GM12878 (cell line): ENCODE data around the gene TM4SF4. TPM values are rescaled to one million over a fixed set of nuclear protein-coding genes. Genes with fewer than 3 reads are reported as not detected.

Experiments used
- ATAC-seq: fragments of 200-7000 bp; cut with Tn5 transposase; 3 replicates; pipeline ENCODE4 v1.9.1; 2020; ENCODE audit warnings: mild to moderate bottlenecking, moderate library complexity
- BruUV-seq: library from RNA; stranded (reverse); fragments of 400-500 nt; replicated peaks from 2 replicates; lab custom pipeline; 2021; lab: Mats Ljungman, UMichigan
- CTCF ChIA-PET: fragments of 300-600 bp; sonication (Branson Sonifier 250); formaldehyde crosslinking; extraction: SDS; loops from one replicate; lab custom pipeline; 2021; ENCODE audit warnings: inconsistent platforms; lab: Yijun Ruan, JAX
- POLR2A ChIA-PET: fragments of 350-600 bp; formaldehyde crosslinking; extraction: SDS; loops from one replicate; lab custom pipeline; 2021; ENCODE audit warnings: inconsistent platforms; lab: Charles Lee
- RAD21 ChIA-PET: fragments of 300-600 bp; sonication (Branson Sonifier 250); formaldehyde crosslinking; loops from one replicate; lab custom pipeline; 2023; ENCODE audit warnings: antibody characterized with exemption; ENCODE audit not compliant: unreplicated experiment; lab: Charles Lee
- SMC1A ChIA-PET: fragments of 300-600 bp; sonication (Branson Sonifier 250); formaldehyde crosslinking; loops from one replicate; lab custom pipeline; 2023; ENCODE audit not compliant: unreplicated experiment, uncharacterized antibody; lab: Charles Lee
- DNase-seq: peaks from one replicate; pipeline ENCODE4 v3.0.0-alpha.2; 2011; ENCODE audit warnings: low read depth, low spot score
- FAIRE-seq: peaks from 3 replicates; lab custom pipeline; 2011; peaks lifted over from hg19 to GRCh38; lab: Jason Lieb, UNC
- H2AFZ ChIP-seq: 2 replicates; pipeline ENCODE4 v1.6.0; 2011; ENCODE audit warnings: low read depth, low read length, control low read depth; ENCODE audit not compliant: control insufficient read depth
- H3K27ac ChIP-seq: 2 replicates; pipeline ENCODE4 v1.5.1; 2011; ENCODE audit warnings: control low read depth; ENCODE audit not compliant: control insufficient read depth, insufficient read depth
- H3K27me3 ChIP-seq, 2 experiments: replicated peaks in 1 of 2; 2 replicates each; pipeline versions ENCODE4 v1.6.0 to v1.6.1; 2011; ENCODE audit warnings: low read length in 1 of 2; ENCODE audit not compliant: control insufficient read depth in 2 of 2, insufficient read depth in 2 of 2
- H3K36me3 ChIP-seq, 2 experiments: 2 replicates each; pipeline ENCODE4 v1.5.1; 2011; ENCODE audit warnings: low read length in 1 of 2; ENCODE audit not compliant: control insufficient read depth in 2 of 2, insufficient read depth in 2 of 2
- H3K4me1 ChIP-seq: 2 replicates; pipeline ENCODE4 v1.6.1; 2011; ENCODE audit warnings: mild to moderate bottlenecking, low read length, moderate library complexity, mixed read lengths; ENCODE audit not compliant: control insufficient read depth, insufficient read depth
- H3K4me2 ChIP-seq: 2 replicates; pipeline ENCODE4 v1.6.0; 2011; ENCODE audit warnings: control low read depth; ENCODE audit not compliant: control insufficient read depth, insufficient read depth
- H3K4me3 ChIP-seq: fragments of 200-600 bp; sonication (generic); 2 replicates; pipeline ENCODE4 v1.5.1; 2016
- H3K79me2 ChIP-seq: 2 replicates; pipeline ENCODE4 v1.6.0; 2011; ENCODE audit warnings: low read length; ENCODE audit not compliant: control insufficient read depth, insufficient read depth
- H3K9ac ChIP-seq: 2 replicates; pipeline ENCODE4 v1.8.0; 2011; ENCODE audit warnings: low read length, control low read depth, mixed read lengths; ENCODE audit not compliant: control insufficient read depth, insufficient read depth
- H3K9me3 ChIP-seq: replicated peaks from 3 replicates; pipeline ENCODE4 v1.5.1; 2011; ENCODE audit warnings: mild to moderate bottlenecking, low read length; ENCODE audit not compliant: control insufficient read depth, insufficient read depth
- H4K20me1 ChIP-seq: 2 replicates; pipeline ENCODE4 v1.6.0; 2011; ENCODE audit not compliant: control insufficient read depth, insufficient read depth
- ATF2 ChIP-seq: IDR thresholded peaks from 2 replicates; pipeline ENCODE4 v1.6.1; 2012; ENCODE audit warnings: low read length, inconsistent platforms
- ATF3 ChIP-seq: IDR thresholded peaks from 2 replicates; pipeline ENCODE4 v1.6.1; 2011; ENCODE audit warnings: low read depth, mild to moderate bottlenecking, low read length, moderate library complexity, borderline replicate concordance; ENCODE audit errors: extremely low read depth
- CEBPZ ChIP-seq: fragments of 150-350 bp; IDR thresholded peaks from 2 replicates; pipeline ENCODE4 v1.6.1; 2016; ENCODE audit warnings: low read depth, low read length
- EED ChIP-seq: sonication (generic); IDR thresholded peaks from 2 replicates; pipeline ENCODE4 v1.6.1; 2016; ENCODE audit warnings: antibody characterized with exemption, low read depth
- ELK1 ChIP-seq: IDR thresholded peaks from 2 replicates; pipeline ENCODE4 v1.6.1; 2012; ENCODE audit warnings: low read depth, low read length, improper control_type of control experiment
- FOXM1 ChIP-seq: IDR thresholded peaks from 2 replicates; pipeline ENCODE4 v1.6.1; 2012; ENCODE audit warnings: low read depth, mild to moderate bottlenecking, inconsistent platforms, low read length, moderate library complexity
- NFIC ChIP-seq: IDR thresholded peaks from 2 replicates; pipeline ENCODE4 v1.6.1; 2012; ENCODE audit warnings: low read depth, mild to moderate bottlenecking, inconsistent platforms, low read length, moderate library complexity
- NR2C1 ChIP-seq: fragments of 450-650 bp; IDR thresholded peaks from 2 replicates; pipeline ENCODE4 v1.6.1; 2017; ENCODE audit warnings: antibody characterized with exemption, mild to moderate bottlenecking, moderate library complexity
- NR2F1 ChIP-seq: fragments of 450-650 bp; conservative IDR thresholded peaks from 2 replicates; pipeline ENCODE4 v1.6.1; 2017; ENCODE audit warnings: mild to moderate bottlenecking
- PML ChIP-seq: IDR thresholded peaks from 2 replicates; pipeline ENCODE4 v1.6.1; 2012; ENCODE audit warnings: low read length, inconsistent platforms
- SMC3 ChIP-seq: IDR thresholded peaks from 2 replicates; pipeline ENCODE4 v1.6.1; 2011; ENCODE audit warnings: low read length, improper control_type of control experiment, borderline replicate concordance
- SPI1 ChIP-seq: IDR thresholded peaks from 2 replicates; pipeline ENCODE4 v1.6.1; 2011; ENCODE audit warnings: low read depth, mild to moderate bottlenecking, low read length, moderate library complexity, borderline replicate concordance; ENCODE audit not compliant: insufficient read depth
- TARDBP ChIP-seq: IDR thresholded peaks from 2 replicates; pipeline ENCODE4 v1.6.1; 2016; ENCODE audit warnings: borderline replicate concordance
- in situ Hi-C: fragments of 300-500 bp; cut with MboI; formaldehyde crosslinking; loops from 9 replicates; pipeline ENCODE4 v1.14.3; 2018; ENCODE audit warnings: mixed read lengths
- intact Hi-C: fragments of 100-400 bp; cut with micrococcal nuclease; formaldehyde crosslinking; loops from one replicate; pipeline ENCODE4 v1.14.2; 2022; ENCODE audit not compliant: unreplicated experiment
- polyA plus RNA-seq, 11 experiments: library from polyadenylated mRNA; depleted of rRNA in 4 of 11; unstranded in 6 of 11; stranded (reverse) in 5 of 11; fragments of >200 nt; fragmentation: Nextera tagmentation in 4 of 11; fragmentation: Illumina TruSeq in 1 of 11; extraction: Ambion mirVana in 4 of 11; extraction: Trizol in 1 of 11; gene quantifications; 1 replicate in 1 of 11; 2 replicates in 10 of 11; pipeline versions ENCODE4 v1.2.1 to v1.2.3, GENCODE V29; 2011 to 2016; ENCODE audit warnings: inconsistent platforms in 2 of 11, missing spikeins in 2 of 11, low read depth in 1 of 11
- total RNA-seq, 4 experiments: library from RNA; depleted of rRNA in 3 of 4; stranded (reverse); fragments of >200 nt in 3 of 4; fragmentation: Illumina TruSeq in 1 of 4; extraction: Trizol in 1 of 4; gene quantifications; 2 replicates each; pipeline versions ENCODE4 v1.2.1 to v1.2.3, GENCODE V29; 2013 to 2021

The TM4SF4 gene
- total and polyA plus RNA-seq, 10 of the 15 experiments (the other 5 are each of a cell fraction or from before 2014, with no cell fraction given) = 0.06 to 1.3 TPM; not detected in 8

- no peak for ATAC-seq
- Histone ChIP-seq H3K4me2 (no peak overlapping the region), H3K27ac (no peak overlapping the region), H3K9ac (no peak overlapping the region), H3K4me3 (no peak overlapping the region), H2AFZ (no peak overlapping the region), H3K36me3 (no peaks in the 10 kb centered on the region), H3K79me2 (no peaks in the 10 kb centered on the region), H3K27me3 (no peaks in the 10 kb centered on the region), H4K20me1 (no peaks in the 10 kb centered on the region), H3K4me1 (no peaks in the 10 kb centered on the region), H3K9me3 (peaks cover 6% of the 10 kb centered on the region)
- intact Hi-C loops (no loop called here), in situ Hi-C loops (no loop called here)
- POLR2A ChIA-PET = interaction anchor here (0.5 to 0.8 kb wide), 2 partner anchors 12 to 771 kb away, joined by 3 read pairs; no protein-coding TSS in a partner anchor
- DNase-seq = no peak
- RAD21 ChIA-PET = interaction anchor here (0.6 kb wide), 1 partner anchor 513 kb away, joined by 3 read pairs; no protein-coding TSS in a partner anchor
- no peak for TF ChIP-seq NR2C1
- TF ChIP-seq NFIC = no peak
- TF ChIP-seq FOXM1 = no peak
- no peak for TF ChIP-seq EED
- no peak for TF ChIP-seq TARDBP
- no peak for TF ChIP-seq CEBPZ
- no peak for TF ChIP-seq NR2F1
- TF ChIP-seq ATF2 = no peak
- no peak for TF ChIP-seq ELK1
- TF ChIP-seq PML = no peak
- no peak for TF ChIP-seq ATF3
- no peak for TF ChIP-seq SPI1
- no peak for TF ChIP-seq SMC3
- FAIRE-seq = no peak
- BruUV-seq = no TSS peak
- CTCF ChIA-PET = interaction anchor here (0.9 to 1.0 kb wide), 3 partner anchors 25 to 91 kb away, joined by 3 read pairs; no protein-coding TSS in a partner anchor
- SMC1A ChIA-PET = interaction anchor here (1.4 to 1.7 kb wide), 2 partner anchors 19 to 37 kb away, joined by 4 read pairs; no protein-coding TSS in a partner anchor
These were observed 19.8 kb upstream of the TM4SF4 start for GRCh38 chr3:149454746-149455145.
